Measurements from ENCODE around the gene CCM2L. TPM values are rescaled to one million over a fixed set of nuclear protein-coding genes. Genes with fewer than 3 reads are reported as not detected.

CCM2L gene
- 3.4 TPM for polyA plus RNA-seq (2013, experiment 1 of 2)
- 4.8 TPM for polyA plus RNA-seq (2013, experiment 2 of 2)

DNA sequence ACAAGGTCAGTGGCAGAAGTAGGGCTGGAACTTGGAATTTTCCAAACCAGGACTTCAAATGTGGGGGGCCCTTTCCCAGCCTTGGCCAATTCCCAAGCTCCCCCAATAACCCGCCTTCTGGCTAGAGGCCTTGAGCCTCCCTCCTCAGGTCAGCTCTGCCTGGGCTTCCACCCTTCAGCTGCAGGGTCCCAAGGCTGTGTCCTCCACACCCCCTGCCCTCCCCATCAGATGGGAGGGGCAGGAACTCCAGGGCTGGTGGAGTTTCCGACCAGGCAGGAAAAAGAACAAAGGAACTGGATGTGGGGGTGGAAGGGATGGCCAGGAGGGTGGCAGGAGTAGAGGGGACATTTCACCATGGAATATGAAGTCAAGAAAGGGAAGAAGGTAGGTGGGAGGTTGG lies at the start of gene CCM2L:
Gene CCM2L, plus strand, starts transcription at position 338 of the 400 bp plus-strand sequence. Its CDS starts 17 bp downstream, at position 355.
- H3K36me3 ChIP-seq (ENCODE audit: insufficient read depth, low read length), result no peaks in the 10 kb centered on the region
- WGBS, result 57% methylated on average over 2 of the region's 2 CpGs
- H3K27me3 ChIP-seq (ENCODE audit: insufficient read depth, low read length), result no peaks in the 10 kb centered on the region
- H3K27ac ChIP-seq (ENCODE audit: low read depth, low read length), result no peak within 1 kb of the TSS
- H3K9ac ChIP-seq (ENCODE audit: low read depth, low read length), result no peak within 1 kb of the TSS
- H3K4me1 ChIP-seq (ENCODE audit: insufficient read depth, low read length), result peaks cover 24% of the 10 kb centered on the region
- no peak within 1 kb of the TSS for H3K4me3 ChIP-seq (ENCODE audit: low read length)
- H3K9me3 ChIP-seq (ENCODE audit: insufficient read depth, low read depth, low read length), result no peaks in the 10 kb centered on the region

GRCh38 chr20:31962761-31963160 lies 47.5 kb upstream of the CCM2L start:
- no peaks in the 10 kb centered on the region for H3K36me3 ChIP-seq (ENCODE audit: insufficient read depth, low read length)

DNA sequence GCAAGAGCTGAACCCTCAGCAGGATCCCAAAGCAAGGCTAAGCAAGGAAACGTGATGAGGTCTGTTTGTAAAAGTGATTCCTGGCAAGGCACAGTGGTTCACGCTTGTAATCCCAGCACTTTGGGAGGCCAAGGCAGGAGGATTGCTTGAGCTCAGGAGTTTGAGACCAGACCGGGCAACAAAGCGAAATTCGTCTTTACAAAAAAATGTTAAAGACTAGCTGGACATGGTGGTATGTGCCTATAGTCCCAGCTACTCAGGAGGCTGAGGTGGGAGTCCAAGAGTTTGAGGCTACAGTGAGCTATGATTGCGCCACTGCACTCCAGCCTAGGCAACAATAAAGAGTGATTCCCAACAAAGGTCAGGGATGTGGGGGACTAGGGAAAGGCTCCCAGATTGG lies 46.3 kb upstream of the CCM2L start:
- H3K27me3 ChIP-seq (ENCODE audit: insufficient read depth, low read length), result peaks cover 6% of the 10 kb centered on the region; the same call in 1 of the 2 replicates
- H3K9ac ChIP-seq (ENCODE audit: low read depth, low read length), result no peak overlapping the region
- no peak overlapping the region for H3K27ac ChIP-seq (ENCODE audit: low read depth, low read length)
- no peaks in the 10 kb centered on the region for H3K36me3 ChIP-seq (ENCODE audit: insufficient read depth, low read length)
- no peak overlapping the region for H3K4me3 ChIP-seq (ENCODE audit: low read length)
- H3K9me3 ChIP-seq (ENCODE audit: insufficient read depth, low read depth, low read length), result no peaks in the 10 kb centered on the region
- H3K4me1 ChIP-seq (ENCODE audit: insufficient read depth, low read length), result peaks cover 5% of the 10 kb centered on the region; the same call in 1 of the 2 replicates
- WGBS, result 82% methylated on average over 6 of the region's 6 CpGs

More at GRCh38 chr20:31962761-31963160, 47.5 kb upstream of the CCM2L start:
- H3K9ac ChIP-seq (ENCODE audit: low read depth, low read length), result no peak overlapping the region
- 58% methylated on average over 2 of the region's 2 CpGs for WGBS
- H3K27ac ChIP-seq (ENCODE audit: low read depth, low read length), result no peak overlapping the region
- no peaks in the 10 kb centered on the region for H3K9me3 ChIP-seq (ENCODE audit: insufficient read depth, low read depth, low read length)
- peaks cover 5% of the 10 kb centered on the region; the same call in 1 of the 2 replicates for H3K4me1 ChIP-seq (ENCODE audit: insufficient read depth, low read length)
- H3K27me3 ChIP-seq (ENCODE audit: insufficient read depth, low read length), result peaks cover 4% of the 10 kb centered on the region; the same call in 1 of the 2 replicates
- H3K4me3 ChIP-seq (ENCODE audit: low read length), result no peak overlapping the region

DNA sequence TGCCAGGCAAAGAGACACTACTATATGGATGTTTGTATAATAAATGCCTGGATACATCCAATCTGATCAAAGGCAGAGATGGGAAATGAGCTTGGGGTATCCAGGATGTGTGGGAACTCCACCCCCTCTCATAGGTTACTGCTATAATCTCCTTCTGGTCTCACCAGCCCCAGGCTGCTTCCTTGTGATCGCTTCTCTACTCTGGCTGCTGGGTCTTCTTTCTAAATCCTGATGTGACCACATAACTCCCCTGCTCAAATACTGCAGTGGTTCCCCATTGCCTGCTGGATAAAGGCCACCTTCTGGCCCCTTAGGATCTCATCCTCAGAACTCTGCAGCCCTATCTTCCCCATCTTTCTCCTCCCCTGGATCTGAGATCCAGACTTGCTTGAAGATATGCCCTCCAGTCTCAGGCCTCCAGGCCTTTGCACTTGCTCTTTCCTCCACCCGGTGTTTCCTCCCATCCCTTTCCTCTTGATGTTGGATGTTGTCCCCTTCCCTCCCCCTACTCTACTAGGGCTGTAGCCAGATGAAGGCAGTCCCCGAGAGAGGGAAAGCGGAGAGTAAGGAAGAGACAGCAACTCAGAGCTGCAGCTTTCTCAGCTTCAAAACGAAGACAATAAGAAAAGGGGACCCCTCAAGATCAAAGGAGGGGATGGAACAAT lies 43.1 kb upstream of the CCM2L start:
- peaks cover 17% of the 10 kb centered on the region for H3K27me3 ChIP-seq (ENCODE audit: insufficient read depth, low read length)
- no peak overlapping the region for H3K9ac ChIP-seq (ENCODE audit: low read depth, low read length)
- H3K9me3 ChIP-seq (ENCODE audit: insufficient read depth, low read depth, low read length), result no peaks in the 10 kb centered on the region
- H3K4me1 ChIP-seq (ENCODE audit: insufficient read depth, low read length), result peaks cover 5% of the 10 kb centered on the region; the same call in 1 of the 2 replicates
- no peaks in the 10 kb centered on the region for H3K36me3 ChIP-seq (ENCODE audit: insufficient read depth, low read length)
- peak overlapping the region; percentile 69 for H3K4me3 ChIP-seq (ENCODE audit: low read length)
- 19% methylated on average over 5 of the region's 5 CpGs for WGBS
- H3K27ac ChIP-seq (ENCODE audit: low read depth, low read length), result no peak overlapping the region

DNA sequence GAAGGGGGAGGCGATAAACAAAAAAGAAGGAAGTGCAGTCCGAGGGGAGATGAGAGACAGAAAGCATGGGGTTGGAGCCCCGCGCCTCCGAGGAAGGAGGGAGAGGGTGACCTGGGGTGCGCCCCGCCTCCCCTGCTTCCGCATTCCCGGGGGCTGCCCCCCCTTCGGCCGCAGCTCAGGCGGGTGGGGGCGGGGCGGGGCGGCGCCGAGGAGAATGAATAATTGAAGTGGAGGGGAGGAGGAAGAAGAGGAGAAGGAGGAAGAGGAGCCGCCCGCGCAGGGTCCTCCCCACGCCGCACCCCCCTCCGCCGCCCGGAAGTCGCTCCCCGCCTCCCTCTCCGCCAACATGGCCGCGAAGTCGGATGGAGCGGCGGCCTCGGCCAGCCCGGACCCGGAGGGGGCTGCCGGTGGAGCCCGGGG lies 42.4 kb upstream of the CCM2L start, which contains the start of gene XKR7:
Gene XKR7, plus strand, starts transcription at position 322 of the 420 bp plus-strand sequence. Its CDS starts 25 bp downstream, at position 347.
- H3K4me1 ChIP-seq (ENCODE audit: insufficient read depth, low read length), result peaks cover 5% of the 10 kb centered on the region
- no peaks in the 10 kb centered on the region for H3K9me3 ChIP-seq (ENCODE audit: insufficient read depth, low read depth, low read length)
- H3K9ac ChIP-seq (ENCODE audit: low read depth, low read length), result no peak within 1 kb of the TSS
- peak within 1 kb of the TSS; percentile 69 for H3K4me3 ChIP-seq (ENCODE audit: low read length)
- H3K36me3 ChIP-seq (ENCODE audit: insufficient read depth, low read length), result no peaks in the 10 kb centered on the region
- 1% methylated on average over 37 of the region's 38 CpGs for WGBS
- peaks cover 17% of the 10 kb centered on the region for H3K27me3 ChIP-seq (ENCODE audit: insufficient read depth, low read length)
- no peak within 1 kb of the TSS; the same call in 1 of the 2 replicates for H3K27ac ChIP-seq (ENCODE audit: low read depth, low read length)

GRCh38 chr20:31968291-31969126 lies 41.7 kb upstream of the CCM2L start:
- no peak overlapping the region for H3K27ac ChIP-seq (ENCODE audit: low read depth, low read length)
- peak overlapping the region; percentile 69 for H3K4me3 ChIP-seq (ENCODE audit: low read length)
- WGBS, result 3% methylated on average over 57 of the region's 57 CpGs
- H3K27me3 ChIP-seq (ENCODE audit: insufficient read depth, low read length), result peaks cover 17% of the 10 kb centered on the region
- no peak overlapping the region for H3K9ac ChIP-seq (ENCODE audit: low read depth, low read length)
- no peaks in the 10 kb centered on the region for H3K36me3 ChIP-seq (ENCODE audit: insufficient read depth, low read length)
- H3K4me1 ChIP-seq (ENCODE audit: insufficient read depth, low read length), result peaks cover 5% of the 10 kb centered on the region
- H3K9me3 ChIP-seq (ENCODE audit: insufficient read depth, low read depth, low read length), result no peaks in the 10 kb centered on the region

- Histone ChIP-seq H3K27me3 (ENCODE audit: insufficient read depth, low read length) (peaks cover 13% of the 10 kb centered on the region), H3K4me1 (ENCODE audit: insufficient read depth, low read length) (peaks cover 11% of the 10 kb centered on the region), H3K36me3 (ENCODE audit: insufficient read depth, low read length) (no peaks in the 10 kb centered on the region), H3K27ac (ENCODE audit: low read depth, low read length) (no peak overlapping the region), H3K9me3 (ENCODE audit: insufficient read depth, low read depth, low read length) (no peaks in the 10 kb centered on the region), H3K9ac (ENCODE audit: low read depth, low read length) (no peak overlapping the region), H3K4me3 (ENCODE audit: low read length) (no peak overlapping the region)
- 81% methylated on average over 2 of the region's 5 CpGs for WGBS
Measured at GRCh38 chr20:31969991-31970390, 40.2 kb upstream of the CCM2L start.

DNA sequence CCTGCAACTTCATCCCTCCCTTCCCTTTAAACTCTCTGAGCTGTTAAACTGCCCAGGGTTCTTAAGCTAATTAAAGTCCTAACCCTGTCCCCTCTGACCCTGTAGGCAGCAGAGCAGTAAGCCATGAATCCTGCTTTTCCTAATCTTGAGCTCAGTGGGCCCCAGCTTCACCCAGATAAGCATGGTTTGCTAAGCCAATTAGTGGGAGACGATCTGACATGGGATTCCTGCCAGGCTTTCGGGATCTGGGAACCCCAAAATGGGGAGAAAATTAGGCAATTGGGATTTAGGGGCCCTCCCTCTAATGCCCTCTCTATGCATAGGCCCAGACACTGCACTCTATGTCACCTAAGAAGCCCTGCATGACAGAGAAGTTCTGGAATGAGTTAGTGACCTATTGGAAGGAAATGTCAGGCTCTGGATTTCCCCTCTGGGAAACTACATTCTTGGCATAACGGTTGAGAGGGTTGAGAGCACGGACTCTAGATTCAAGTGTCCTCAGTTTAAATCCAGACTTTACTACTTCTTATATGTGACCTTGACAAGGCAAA lies 37.7 kb upstream of the CCM2L start:
- H3K9me3 ChIP-seq (ENCODE audit: insufficient read depth, low read depth, low read length), result no peaks in the 10 kb centered on the region
- H3K4me3 ChIP-seq (ENCODE audit: low read length), result no peak overlapping the region
- H3K27ac ChIP-seq (ENCODE audit: low read depth, low read length), result no peak overlapping the region
- H3K4me1 ChIP-seq (ENCODE audit: insufficient read depth, low read length), result peaks cover 11% of the 10 kb centered on the region
- H3K27me3 ChIP-seq (ENCODE audit: insufficient read depth, low read length), result peaks cover 13% of the 10 kb centered on the region
- H3K36me3 ChIP-seq (ENCODE audit: insufficient read depth, low read length), result no peaks in the 10 kb centered on the region
- H3K9ac ChIP-seq (ENCODE audit: low read depth, low read length), result no peak overlapping the region
- 48% methylated on average over 4 of the region's 4 CpGs for WGBS

GRCh38 chr20:31974296-31974695 lies 35.9 kb upstream of the CCM2L start:
- Histone ChIP-seq H3K27ac (ENCODE audit: low read depth, low read length) (no peak overlapping the region; the same call in 1 of the 2 replicates), H3K4me3 (ENCODE audit: low read length) (no peak overlapping the region), H3K36me3 (ENCODE audit: insufficient read depth, low read length) (no peaks in the 10 kb centered on the region), H3K27me3 (ENCODE audit: insufficient read depth, low read length) (peaks cover 7% of the 10 kb centered on the region), H3K9me3 (ENCODE audit: insufficient read depth, low read depth, low read length) (no peaks in the 10 kb centered on the region), H3K9ac (ENCODE audit: low read depth, low read length) (no peak overlapping the region), H3K4me1 (ENCODE audit: insufficient read depth, low read length) (peaks cover 11% of the 10 kb centered on the region)
- 95% methylated on average over 2 of the region's 2 CpGs for WGBS

GRCh38 chr20:31974951-31975487 lies 35.2 kb upstream of the CCM2L start:
- H3K4me3 ChIP-seq (ENCODE audit: low read length), result peak overlapping the region; percentile 22
- H3K27ac ChIP-seq (ENCODE audit: low read depth, low read length), result peak overlapping the region; percentile 80; the same call in 1 of the 2 replicates
- 33% methylated on average over 9 of the region's 10 CpGs for whole genome bisulfite sequencing
- peak overlapping the region; percentile 3; the same call in 1 of the 2 replicates for H3K9ac ChIP-seq (ENCODE audit: low read depth, low read length)
- no peaks in the 10 kb centered on the region for H3K36me3 ChIP-seq (ENCODE audit: insufficient read depth, low read length)
- H3K27me3 ChIP-seq (ENCODE audit: insufficient read depth, low read length), result peaks cover under 1% of the 10 kb centered on the region
- no peaks in the 10 kb centered on the region for H3K9me3 ChIP-seq (ENCODE audit: insufficient read depth, low read depth, low read length)
- peaks cover 11% of the 10 kb centered on the region for H3K4me1 ChIP-seq (ENCODE audit: insufficient read depth, low read length)
